ENCODE measurements around the gene STK4.

DNA sequence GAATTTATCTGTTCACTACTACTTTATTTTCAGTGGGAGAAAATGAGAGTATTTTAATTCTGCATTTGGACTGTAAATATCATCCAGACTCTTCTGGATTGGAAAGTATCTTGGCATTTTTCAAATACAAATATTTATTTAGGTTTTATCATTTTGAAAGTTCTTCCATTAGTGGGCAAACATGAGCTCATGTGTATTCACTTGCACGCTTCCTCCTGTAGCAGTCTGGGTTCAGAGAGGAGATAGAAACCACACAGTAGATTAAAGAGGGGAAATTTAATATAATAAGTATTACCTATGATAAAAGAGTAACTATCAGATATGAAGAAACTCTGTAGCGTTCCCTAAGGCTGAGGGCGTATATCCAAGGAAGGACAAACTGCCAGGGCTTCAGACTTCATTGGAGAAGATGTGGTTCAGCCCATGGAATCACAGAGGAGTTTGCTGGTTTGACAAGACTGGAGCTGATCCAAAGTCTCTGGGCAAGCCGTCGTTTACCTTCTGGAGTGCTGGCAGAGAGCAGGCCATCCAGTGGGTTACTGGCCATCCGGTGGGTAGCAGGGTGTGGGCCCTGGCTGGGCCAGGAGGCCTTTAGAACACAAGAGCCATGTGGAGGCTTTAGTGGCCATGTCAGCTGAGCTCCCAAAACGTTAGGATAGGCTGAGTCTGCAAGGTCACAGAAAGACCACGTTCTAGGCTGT lies 90.3 kb downstream of the STK4 start:
- TF ChIP-seq CHD2 (IDR thresholded peaks at IDR 0.05; ENCODE audit: low read length) (no peak), TAF1 (IDR thresholded peaks at IDR 0.05; ENCODE audit: low read depth, low read length) (no peak), POLR2A (IDR thresholded peaks at IDR 0.05; ENCODE audit: control extremely low read depth in 1 of 2, low read depth in 2 of 2, low read length in 2 of 2) (no peak), ASH2L (IDR thresholded peaks at IDR 0.05; ENCODE audit: low read length) (no peak), SP1 (IDR thresholded peaks at IDR 0.05; ENCODE audit: low read depth, low read length) (no peak), EP300 (IDR thresholded peaks at IDR 0.05; ENCODE audit: borderline replicate concordance in 1 of 2, low read depth in 2 of 2, low read length in 2 of 2) (no peak), NRF1 (IDR thresholded peaks at IDR 0.05; ENCODE audit: low read depth, low read length) (no peak), RAD21 (IDR thresholded peaks at IDR 0.05 in 1 of 2, conservative IDR thresholded peaks at IDR 0.05 in 1 of 2; ENCODE audit: low read depth in 2 of 2, low read length in 2 of 2) (no peak), EZH2 (IDR thresholded peaks at IDR 0.05; ENCODE audit: low read depth, low read length, severe bottlenecking) (no peak), ZNF274 (IDR thresholded peaks at IDR 0.05; ENCODE audit: borderline replicate concordance, extremely low read depth, low read length) (no peak), USF2 (IDR thresholded peaks at IDR 0.05; ENCODE audit: low read length) (no peak), JUND (IDR thresholded peaks at IDR 0.05; ENCODE audit: low read length) (no peak)
- TF ChIP-seq, protein P1, sequence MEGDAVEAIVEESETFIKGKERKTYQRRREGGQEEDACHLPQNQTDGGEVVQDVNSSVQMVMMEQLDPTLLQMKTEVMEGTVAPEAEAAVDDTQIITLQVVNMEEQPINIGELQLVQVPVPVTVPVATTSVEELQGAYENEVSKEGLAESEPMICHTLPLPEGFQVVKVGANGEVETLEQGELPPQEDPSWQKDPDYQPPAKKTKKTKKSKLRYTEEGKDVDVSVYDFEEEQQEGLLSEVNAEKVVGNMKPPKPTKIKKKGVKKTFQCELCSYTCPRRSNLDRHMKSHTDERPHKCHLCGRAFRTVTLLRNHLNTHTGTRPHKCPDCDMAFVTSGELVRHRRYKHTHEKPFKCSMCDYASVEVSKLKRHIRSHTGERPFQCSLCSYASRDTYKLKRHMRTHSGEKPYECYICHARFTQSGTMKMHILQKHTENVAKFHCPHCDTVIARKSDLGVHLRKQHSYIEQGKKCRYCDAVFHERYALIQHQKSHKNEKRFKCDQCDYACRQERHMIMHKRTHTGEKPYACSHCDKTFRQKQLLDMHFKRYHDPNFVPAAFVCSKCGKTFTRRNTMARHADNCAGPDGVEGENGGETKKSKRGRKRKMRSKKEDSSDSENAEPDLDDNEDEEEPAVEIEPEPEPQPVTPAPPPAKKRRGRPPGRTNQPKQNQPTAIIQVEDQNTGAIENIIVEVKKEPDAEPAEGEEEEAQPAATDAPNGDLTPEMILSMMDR (IDR thresholded peaks at IDR 0.05; ENCODE audit: control extremely low read depth in 1 of 3, insufficient read depth in 1 of 3, low read depth in 1 of 3, low read length in 3 of 3) = no peak
- TF ChIP-seq, protein P2, sequence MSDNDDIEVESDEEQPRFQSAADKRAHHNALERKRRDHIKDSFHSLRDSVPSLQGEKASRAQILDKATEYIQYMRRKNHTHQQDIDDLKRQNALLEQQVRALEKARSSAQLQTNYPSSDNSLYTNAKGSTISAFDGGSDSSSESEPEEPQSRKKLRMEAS (IDR thresholded peaks at IDR 0.05) = no peak

Data from H1 (cell line).